ENCODE measurements around the gene CFAP20DC. TPM values are rescaled to one million over a fixed set of nuclear protein-coding genes. Genes with fewer than 3 reads are reported as not detected.
"Not testable (repeated sequence)": the region's sequence is repeated elsewhere in the genome, so short reads cannot be mapped to it uniquely, and the experiment has no call there.

Gene CFAP20DC
- total RNA-seq, 5 donors from 2014 or later (not counting 1 experiment from before 2014, with no cell fraction given), result 0.26 to 0.51 (median 0.28) TPM; not detected in 2

- no peaks in the 10 kb centered on the region for H3K4me1 ChIP-seq (ENCODE audit: control insufficient read depth in 1 of 2, extremely low read depth in 1 of 2, insufficient read depth in 2 of 2, low read length in 2 of 2)
- H3K4me3 ChIP-seq (ENCODE audit: control insufficient read depth in 1 of 2, extremely low read depth in 1 of 2, low read length in 1 of 2), result no peak overlapping the region
- no CpG with 5 or more reads among the region's 1 CpG for WGBS (ENCODE audit: insufficient coverage)
- H3K27me3 ChIP-seq (replicated peaks in 1 of 2; ENCODE audit: control insufficient read depth in 2 of 2, extremely low read depth in 1 of 2, insufficient read depth in 2 of 2, low read length in 1 of 2), result no peaks in the 10 kb centered on the region
- H3K9me3 ChIP-seq, result no peaks in the 10 kb centered on the region
- Mint-ChIP-seq H3K36me3 (no peaks in the 10 kb centered on the region), H3K27ac (no peak overlapping the region), H3K9me3 (peaks cover 0 to 4% (median 3%) of the 10 kb centered on the region in 3 donors), H3K27me3 (peaks cover 0 to 1% of the 10 kb centered on the region in 2 donors), H3K4me1 (no peaks in the 10 kb centered on the region), H3K4me3 (no peak overlapping the region)
- no peak overlapping the region for H3K27ac ChIP-seq (ENCODE audit: low read length)
- ATAC-seq (replicated peaks in 1 of 4) (no peak), DNase-seq (no peak)
- ChIA-PET POLR2A (no interaction called here), CTCF (no interaction called here)
- H3K36me3 ChIP-seq (ENCODE audit: control insufficient read depth in 2 of 2, extremely low read depth in 1 of 2, insufficient read depth in 1 of 2, low read length in 1 of 2), result no peaks in the 10 kb centered on the region
Measured at GRCh38 chr3:58696093-58696492, 353.7 kb downstream of the CFAP20DC start.

- H3K27ac ChIP-seq (ENCODE audit: low read length); H3K27me3 ChIP-seq (replicated peaks in 1 of 2; ENCODE audit: control insufficient read depth in 2 of 2, extremely low read depth in 1 of 2, insufficient read depth in 2 of 2, low read length in 1 of 2); H3K9me3 ChIP-seq; H3K4me3 ChIP-seq (ENCODE audit: control insufficient read depth in 1 of 2, extremely low read depth in 1 of 2, low read length in 1 of 2); H3K4me3 Mint-ChIP-seq; H3K27ac Mint-ChIP-seq; POLR2A ChIA-PET; H3K9me3 Mint-ChIP-seq; H3K4me1 Mint-ChIP-seq; H3K27me3 Mint-ChIP-seq; H3K36me3 Mint-ChIP-seq; DNase-seq; H3K36me3 ChIP-seq (ENCODE audit: control insufficient read depth in 2 of 2, extremely low read depth in 1 of 2, insufficient read depth in 1 of 2, low read length in 1 of 2); CTCF ChIA-PET; ATAC-seq (replicated peaks in 1 of 4); H3K4me1 ChIP-seq (ENCODE audit: control insufficient read depth in 1 of 2, extremely low read depth in 1 of 2, insufficient read depth in 2 of 2, low read length in 2 of 2): not testable (repeated sequence)
- 74% methylated on average over 3 of the region's 4 CpGs for WGBS (ENCODE audit: insufficient coverage)
Measured at GRCh38 chr3:58695284-58695683, 354.5 kb downstream of the CFAP20DC start.

GRCh38 chr3:58693940-58694850, 355.6 kb downstream of the CFAP20DC start:
- ChIA-PET POLR2A (no interaction called here), CTCF (no interaction called here)
- Mint-ChIP-seq H3K4me1 (no peaks in the 10 kb centered on the region), H3K9me3 (peaks cover 0 to 4% (median 3%) of the 10 kb centered on the region in 3 donors), H3K4me3 (no peak overlapping the region), H3K27me3 (peaks cover 7 to 8% of the 10 kb centered on the region in 2 donors), H3K27ac (no peak overlapping the region), H3K36me3 (no peaks in the 10 kb centered on the region)
- WGBS (ENCODE audit: insufficient coverage), result 11% methylated on average over 2 of the region's 7 CpGs
- no peak overlapping the region for H3K4me3 ChIP-seq (ENCODE audit: control insufficient read depth in 1 of 2, extremely low read depth in 1 of 2, low read length in 1 of 2)
- H3K27ac ChIP-seq (ENCODE audit: low read length), result no peak overlapping the region
- no peaks in the 10 kb centered on the region for H3K4me1 ChIP-seq (ENCODE audit: control insufficient read depth in 1 of 2, extremely low read depth in 1 of 2, insufficient read depth in 2 of 2, low read length in 2 of 2)
- no peaks in the 10 kb centered on the region for H3K36me3 ChIP-seq (ENCODE audit: control insufficient read depth in 2 of 2, extremely low read depth in 1 of 2, insufficient read depth in 1 of 2, low read length in 1 of 2)
- H3K9me3 ChIP-seq, result no peaks in the 10 kb centered on the region
- ATAC-seq (replicated peaks in 1 of 4) (no peak), DNase-seq (no peak)
- H3K27me3 ChIP-seq (replicated peaks in 1 of 2; ENCODE audit: control insufficient read depth in 2 of 2, extremely low read depth in 1 of 2, insufficient read depth in 2 of 2, low read length in 1 of 2), result peaks cover 0 to 2% of the 10 kb centered on the region in 2 experiments

- ATAC-seq (replicated peaks in 1 of 4) (no peak), DNase-seq (no peak)
- Histone ChIP-seq H3K36me3 (ENCODE audit: control insufficient read depth in 2 of 2, extremely low read depth in 1 of 2, insufficient read depth in 1 of 2, low read length in 1 of 2) (no peaks in the 10 kb centered on the region), H3K4me3 (ENCODE audit: control insufficient read depth in 1 of 2, extremely low read depth in 1 of 2, low read length in 1 of 2) (no peak overlapping the region), H3K27me3 (replicated peaks in 1 of 2; ENCODE audit: control insufficient read depth in 2 of 2, extremely low read depth in 1 of 2, insufficient read depth in 2 of 2, low read length in 1 of 2) (peaks cover 0 to 3% of the 10 kb centered on the region in 2 experiments), H3K4me1 (ENCODE audit: control insufficient read depth in 1 of 2, extremely low read depth in 1 of 2, insufficient read depth in 2 of 2, low read length in 2 of 2) (no peaks in the 10 kb centered on the region), H3K27ac (ENCODE audit: low read length) (no peak overlapping the region), H3K9me3 (no peaks in the 10 kb centered on the region)
- WGBS (ENCODE audit: insufficient coverage), result no CpG with 5 or more reads among the region's 1 CpG
- Mint-ChIP-seq H3K27ac (no peak overlapping the region), H3K4me1 (no peaks in the 10 kb centered on the region), H3K27me3 (peaks cover 10 to 15% of the 10 kb centered on the region in 2 donors), H3K36me3 (no peaks in the 10 kb centered on the region), H3K4me3 (no peak overlapping the region), H3K9me3 (peaks cover 0 to 4% (median 3%) of the 10 kb centered on the region in 3 donors)
- ChIA-PET POLR2A (no interaction called here), CTCF (interaction anchor here in 1 of 2 donors (0.6 kb wide), 1 partner anchor 73 kb away, joined by 4 read pairs; no protein-coding TSS in a partner anchor)
Measured at GRCh38 chr3:58692484-58692883, 357.3 kb downstream of the CFAP20DC start.
